ENCODE data around the gene NUMB.

GRCh38 chr14:73258076-73258475 is 200.3 kb downstream of the NUMB start:
- TF ChIP-seq CTCF (conservative IDR thresholded peaks at IDR 0.05; ENCODE audit: low read length), result no peak
- TF ChIP-seq EZH2phosphoT487 (IDR thresholded peaks at IDR 0.05; ENCODE audit: borderline replicate concordance, low read depth, low read length), result no peak
